T-helper 1 cell (primary cell): ENCODE data around the gene TMEM169.
A peak's percentile ranks its signal among the peaks of the same experiment; 100 is the strongest.

ENCODE experiments used
- DNase-seq, 5 donors: peaks; one replicate each; pipeline ENCODE4 v3.0.0-alpha.2; 2012 to 2020
- total RNA-seq, 4 donors: gene quantifications; one replicate each; lab custom pipeline; 2026; lab: John Stamatoyannopoulos, UW

TMEM169 gene, protein sequence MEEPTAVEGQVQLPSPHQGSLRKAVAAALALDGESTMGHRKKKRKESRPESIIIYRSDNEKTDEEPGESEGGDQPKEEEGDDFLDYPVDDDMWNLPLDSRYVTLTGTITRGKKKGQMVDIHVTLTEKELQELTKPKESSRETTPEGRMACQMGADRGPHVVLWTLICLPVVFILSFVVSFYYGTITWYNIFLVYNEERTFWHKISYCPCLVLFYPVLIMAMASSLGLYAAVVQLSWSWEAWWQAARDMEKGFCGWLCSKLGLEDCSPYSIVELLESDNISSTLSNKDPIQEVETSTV
- 1.5 to 5.0 (median 3.7) reads per million in 4 donors for total RNA-seq

- DNase-seq = peak; percentile 59 to 82 (median 70)
Measured at GRCh38 chr2:216081487-216082116, at the start of gene TMEM169, which contains the start of gene PECR. Gene TMEM169, plus strand, starts transcription at chr2:216081919. Its CDS starts 14,045 bp downstream, at chr2:216095964. Gene PECR, minus strand, starts transcription at chr2:216081809. Its CDS starts 68 bp downstream, at chr2:216081741.

DNA sequence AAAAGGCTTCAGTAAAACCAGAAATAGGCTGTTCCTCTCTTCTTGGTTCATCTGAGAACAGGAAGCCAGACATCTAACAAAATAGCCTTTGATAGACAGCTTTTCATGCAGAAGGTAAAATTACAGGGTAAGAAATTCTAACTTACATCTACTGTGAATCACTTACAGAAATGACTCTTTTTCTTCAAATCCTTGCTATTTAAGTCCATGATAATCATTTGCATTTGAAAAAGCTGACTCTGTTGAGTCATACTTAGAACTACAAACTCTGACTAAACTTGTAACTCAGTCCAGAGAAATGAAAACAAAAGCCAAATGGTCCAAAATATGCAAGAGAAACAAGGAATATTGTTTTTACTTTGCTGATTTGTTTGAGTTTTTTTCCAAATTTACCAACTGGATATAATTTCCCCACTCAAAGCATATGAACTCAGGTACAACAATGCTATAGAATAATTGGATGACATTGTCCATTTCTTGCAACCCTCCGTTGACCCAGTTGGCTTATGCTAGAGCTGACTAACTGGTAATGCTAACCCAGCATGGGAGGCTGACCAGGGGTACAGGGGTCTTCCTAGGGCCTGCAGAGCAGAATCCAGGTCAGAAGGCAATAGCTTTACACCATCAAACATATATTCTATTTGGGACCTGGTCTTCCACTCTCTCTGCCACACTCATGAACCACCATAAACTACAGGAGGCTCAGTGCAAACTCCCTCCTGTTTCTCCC lies 49.6 kb upstream of the TMEM169 start:
- peak in 1 of 5 donors; percentile 74 for DNase-seq

GRCh38 chr2:216033403-216033802 lies 48.3 kb upstream of the TMEM169 start:
- DNase-seq = no peak

DNA sequence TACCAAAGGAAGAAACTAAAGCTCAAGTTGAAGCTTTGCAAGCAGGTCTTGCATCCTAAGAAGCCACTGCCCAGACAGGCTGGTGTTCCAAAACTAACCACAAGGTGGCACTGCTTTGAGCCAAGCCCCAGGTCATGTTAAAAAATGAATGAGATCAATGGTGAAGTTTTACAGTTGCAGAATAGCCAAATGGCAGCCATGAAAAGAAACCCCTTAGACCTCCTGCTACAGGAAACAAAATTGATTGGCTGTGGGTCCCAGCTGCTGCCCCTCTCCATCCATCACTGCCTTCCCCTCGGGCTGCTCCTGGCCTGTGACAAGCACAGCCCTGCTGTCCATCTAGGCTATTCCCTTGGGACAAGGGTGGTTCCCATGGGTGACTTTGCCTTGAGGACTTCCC lies 47.7 kb upstream of the TMEM169 start:
- peak; percentile 35 to 75 (median 53) for DNase-seq

DNA sequence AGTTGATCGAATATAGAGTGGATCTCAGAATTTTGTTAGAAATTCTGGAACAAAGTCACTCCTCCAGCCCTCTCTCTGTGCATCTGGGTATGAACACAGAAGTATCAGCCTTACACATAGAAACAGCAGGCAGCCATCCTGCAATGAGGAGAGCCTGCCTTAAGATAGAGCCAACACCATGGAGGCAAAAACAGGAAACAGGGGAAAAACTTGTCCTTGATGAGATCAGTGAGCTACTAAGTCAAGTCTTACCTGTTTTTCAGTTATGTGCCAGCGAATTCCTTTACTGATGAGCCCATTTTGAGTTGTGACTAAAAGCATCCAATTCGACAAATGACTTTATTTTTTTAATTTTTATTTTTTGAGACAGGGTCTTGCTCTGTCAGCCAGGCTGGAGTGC lies 41.8 kb upstream of the TMEM169 start:
- no peak for DNase-seq

DNA sequence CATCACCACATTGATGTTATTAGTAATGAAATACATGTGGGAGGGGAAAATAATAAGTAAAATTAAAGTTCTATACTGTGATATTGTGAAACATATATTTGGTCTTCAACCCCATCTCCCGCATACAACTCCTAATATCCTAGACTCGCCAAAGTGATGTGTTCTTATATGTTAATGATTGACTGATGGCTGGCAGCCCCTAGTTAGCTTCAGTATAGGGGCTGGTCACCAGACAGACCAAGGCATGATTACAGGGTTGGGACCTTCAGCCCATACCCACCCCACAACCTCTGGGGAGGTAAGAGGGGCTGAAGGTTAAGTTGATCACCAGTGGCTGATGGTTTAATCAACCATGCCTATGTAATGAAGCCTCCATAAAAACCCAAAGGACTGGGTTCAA lies 40.3 kb upstream of the TMEM169 start:
- DNase-seq = no peak

DNA sequence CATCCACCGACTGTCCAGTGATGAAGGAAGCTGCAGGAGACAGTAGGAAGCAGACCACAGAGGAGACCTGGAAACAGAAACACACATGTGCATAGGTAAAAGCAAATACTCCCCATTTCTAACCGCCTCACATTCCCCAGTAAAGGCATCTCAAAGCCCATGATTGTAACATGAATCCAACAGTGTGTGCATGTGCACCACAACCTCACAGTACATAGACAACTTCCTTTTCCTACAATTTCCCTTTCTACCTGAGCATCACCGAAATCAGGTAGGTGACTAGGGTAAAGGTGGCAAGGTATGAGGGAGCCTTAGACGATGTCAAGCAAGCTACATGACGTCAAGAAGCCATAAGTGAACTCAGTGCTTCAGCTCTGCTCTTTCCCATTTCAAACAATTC lies 37.8 kb upstream of the TMEM169 start:
- no peak for DNase-seq

- peak in 1 of 5 donors; percentile 22 for DNase-seq
Measured at GRCh38 chr2:216044883-216045486, 36.7 kb upstream of the TMEM169 start.

GRCh38 chr2:216047397-216047796 lies 34.3 kb upstream of the TMEM169 start:
- no peak for DNase-seq

DNA sequence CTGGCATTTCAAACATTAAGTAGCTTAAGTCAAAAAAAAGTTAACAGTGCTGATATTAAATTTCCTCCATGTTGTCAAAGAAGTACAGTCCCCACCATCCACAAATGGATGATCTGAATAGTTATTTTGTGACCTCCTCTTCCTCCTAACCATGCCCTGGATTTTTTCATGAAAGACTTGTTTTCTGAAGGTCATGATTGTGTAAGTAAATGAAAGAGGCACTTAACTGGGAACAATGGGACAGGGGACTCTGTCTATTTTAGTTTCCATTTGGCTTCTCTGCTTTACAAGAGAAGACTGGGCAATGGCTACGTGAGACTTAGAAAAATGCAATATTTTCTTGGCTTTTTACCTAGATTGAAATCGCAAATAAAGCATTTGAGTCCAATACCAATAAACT lies 32.3 kb upstream of the TMEM169 start:
- no peak for DNase-seq

DNA sequence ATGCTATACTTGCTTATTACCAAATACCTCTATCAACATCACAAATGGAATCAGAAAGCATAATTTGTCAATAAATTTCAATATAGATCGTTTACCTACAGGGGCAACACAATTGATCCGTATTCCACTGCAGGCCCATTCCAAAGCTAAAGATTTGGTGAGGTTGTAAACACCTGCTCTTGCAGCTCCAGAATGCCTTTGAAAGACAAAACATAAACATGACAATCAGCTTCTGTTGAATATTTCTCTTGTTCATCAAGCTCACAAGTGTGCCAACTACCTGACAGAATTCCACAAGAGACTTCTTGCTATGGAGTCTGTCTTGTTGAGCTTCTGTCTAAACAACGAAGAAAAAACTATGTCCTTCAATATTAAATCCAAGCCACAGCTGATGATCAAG lies 30.4 kb upstream of the TMEM169 start:
- no peak for DNase-seq

DNA sequence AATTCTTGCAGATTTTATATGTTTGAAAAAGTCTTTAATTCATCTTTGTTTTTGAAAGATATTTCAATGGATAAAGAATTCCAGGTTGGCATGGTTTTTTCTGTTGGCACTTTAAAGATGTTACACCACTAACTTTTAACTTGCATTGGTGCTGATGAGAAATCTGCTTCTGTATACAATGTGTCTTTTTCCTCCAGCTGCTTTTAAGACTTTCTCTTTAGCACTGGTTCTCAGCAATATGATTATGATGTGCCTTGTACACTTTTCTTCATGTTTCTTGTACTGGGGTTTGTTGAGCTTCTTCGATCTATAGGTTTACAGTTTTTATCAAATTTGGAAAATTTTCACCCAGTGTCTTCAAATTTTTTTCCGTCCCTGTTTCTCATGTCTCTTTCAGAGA lies 29.3 kb upstream of the TMEM169 start:
- no peak for DNase-seq

- DNase-seq = no peak
Measured at GRCh38 chr2:216055680-216056079, 26.0 kb upstream of the TMEM169 start.

DNA sequence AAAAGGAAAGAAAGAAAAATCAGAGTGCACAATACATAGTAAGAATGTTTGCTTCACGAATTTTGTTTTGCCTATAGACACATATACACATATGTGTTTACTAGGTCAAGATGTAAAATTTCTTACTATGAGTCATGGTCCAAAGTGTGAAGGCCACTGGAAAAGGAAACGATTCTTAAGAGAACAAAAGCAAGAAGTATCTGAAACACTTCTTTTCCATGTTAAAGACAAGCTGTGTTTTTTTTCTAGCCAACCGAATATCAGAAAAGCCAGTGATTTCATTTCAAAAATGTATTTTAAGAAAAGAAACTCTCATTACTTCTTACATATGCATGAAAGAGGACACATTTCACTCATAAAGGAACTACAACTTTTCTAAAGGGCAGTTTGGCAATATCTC lies 25.0 kb upstream of the TMEM169 start:
- no peak for DNase-seq

DNA sequence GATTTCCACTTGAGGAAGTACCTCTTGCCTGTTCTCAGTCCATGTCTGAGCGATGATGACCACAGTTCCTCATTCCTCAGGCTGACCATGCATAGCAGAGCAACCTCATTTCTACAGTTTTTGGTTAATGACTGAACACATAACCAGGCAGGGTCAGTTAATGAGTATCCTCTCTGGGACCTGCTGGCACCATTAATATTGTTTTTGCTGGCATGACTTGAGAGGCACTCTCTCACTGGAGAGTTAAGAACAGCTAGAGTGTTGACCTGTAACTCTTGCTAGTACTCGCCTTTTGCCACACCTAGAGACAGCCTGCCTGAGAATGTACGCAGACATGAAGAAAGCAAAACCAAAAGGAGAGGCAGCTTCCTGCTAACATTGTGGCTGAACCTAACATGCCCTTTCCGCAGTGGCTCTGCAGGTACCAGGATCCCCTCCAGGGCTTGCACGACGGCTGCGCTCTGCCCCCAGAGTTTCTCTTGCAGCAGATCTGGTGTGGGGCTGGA lies 24.0 kb upstream of the TMEM169 start:
- peak in 4 of 5 donors; percentile 17 to 79 (median 32) for DNase-seq

GRCh38 chr2:216059233-216059834 lies 22.4 kb upstream of the TMEM169 start:
- no peak for DNase-seq

DNA sequence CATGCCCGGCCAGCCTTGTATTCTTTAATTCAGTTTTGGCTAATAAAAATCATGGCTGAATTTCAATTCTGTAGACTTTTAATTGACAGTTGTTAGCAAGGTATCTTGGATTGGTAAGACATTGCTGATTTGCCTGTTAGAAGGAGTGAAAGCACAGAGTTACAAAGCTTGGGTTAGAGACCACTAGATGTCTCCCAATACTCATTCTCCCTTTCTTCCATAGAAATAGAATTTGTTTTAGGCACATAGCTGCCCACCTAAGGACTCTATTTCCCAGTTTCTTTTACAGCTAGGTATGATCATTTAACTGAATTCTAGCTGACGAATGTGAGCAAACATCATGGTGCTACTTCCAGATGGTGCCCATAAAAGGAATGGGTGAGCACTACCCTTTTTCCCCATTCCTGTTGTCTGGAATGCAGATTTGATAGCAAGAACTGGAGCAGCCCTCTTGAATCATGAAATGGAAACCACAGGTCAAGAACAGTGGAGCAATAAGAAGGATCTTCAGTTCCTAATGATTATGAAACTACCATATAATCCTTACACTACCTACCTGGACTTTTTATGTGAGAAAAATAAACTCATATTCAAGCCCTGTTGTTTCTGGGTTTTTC lies 17.6 kb upstream of the TMEM169 start:
- DNase-seq = no peak

DNA sequence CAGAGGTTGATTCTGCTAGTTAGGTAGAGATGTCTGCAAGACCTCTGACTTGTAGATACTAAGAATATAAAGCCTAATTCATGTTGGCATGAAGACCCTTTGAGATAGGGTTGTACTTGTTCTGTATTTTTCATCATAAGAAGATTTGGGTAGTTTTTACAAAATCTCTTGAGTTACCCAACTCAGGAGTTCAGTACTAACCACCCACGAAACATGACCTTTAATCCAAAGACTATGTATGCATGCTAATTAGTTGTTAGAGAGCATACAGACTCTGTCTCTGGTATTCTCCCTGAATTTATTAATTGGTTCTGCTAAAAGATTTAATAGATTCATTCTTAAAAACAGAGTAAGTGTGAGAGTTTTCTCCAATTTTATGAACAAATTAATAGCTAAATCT lies 17.1 kb upstream of the TMEM169 start:
- DNase-seq = no peak

DNA sequence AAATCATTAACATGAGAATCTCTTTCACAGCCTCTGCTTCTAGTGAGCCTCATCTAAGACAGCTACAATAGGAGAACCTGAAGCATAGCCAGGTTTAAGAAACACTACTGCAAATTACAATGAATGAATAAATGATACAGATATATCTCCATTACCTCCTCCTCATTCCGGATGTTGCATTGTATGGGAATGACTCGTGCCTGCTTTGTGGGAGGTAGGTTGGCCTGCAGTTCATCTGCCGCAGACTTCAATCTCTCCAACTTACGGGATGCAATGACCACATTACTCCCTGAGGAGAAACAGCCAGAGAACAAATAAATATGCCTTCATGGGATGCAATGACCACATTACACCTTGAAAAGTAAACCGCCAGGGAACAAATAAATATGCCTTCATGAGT lies 15.5 kb upstream of the TMEM169 start:
- DNase-seq = no peak

DNA sequence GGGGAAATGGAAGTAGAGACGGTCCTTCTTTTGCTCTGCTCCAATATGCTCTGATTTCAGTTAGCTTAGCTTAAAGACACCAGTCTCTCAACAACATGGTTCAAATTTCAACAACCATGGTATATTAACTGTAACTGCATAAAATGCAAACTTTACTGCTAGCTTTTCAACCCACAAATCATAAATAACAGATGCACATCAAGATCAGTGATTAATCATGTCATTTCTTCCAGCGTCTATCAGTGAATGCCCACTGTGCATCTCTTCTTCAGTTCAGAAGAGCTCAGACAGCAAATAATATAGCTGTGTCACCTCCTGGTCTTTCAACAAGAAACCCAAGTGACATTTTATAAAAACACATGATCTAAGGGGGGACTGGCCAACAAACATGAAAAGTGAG lies 12.7 kb upstream of the TMEM169 start:
- no peak for DNase-seq

- DNase-seq = no peak
Measured at GRCh38 chr2:216070195-216070594, 11.5 kb upstream of the TMEM169 start.
